ENCODE measurements around the gene DDX59. TPM values are rescaled to one million over a fixed set of nuclear protein-coding genes. Genes with fewer than 3 reads are reported as not detected.

DDX59 gene
- total RNA-seq, 4 donors from 2014 or later: 17.9 to 40.8 (median 24.2) TPM

DNA sequence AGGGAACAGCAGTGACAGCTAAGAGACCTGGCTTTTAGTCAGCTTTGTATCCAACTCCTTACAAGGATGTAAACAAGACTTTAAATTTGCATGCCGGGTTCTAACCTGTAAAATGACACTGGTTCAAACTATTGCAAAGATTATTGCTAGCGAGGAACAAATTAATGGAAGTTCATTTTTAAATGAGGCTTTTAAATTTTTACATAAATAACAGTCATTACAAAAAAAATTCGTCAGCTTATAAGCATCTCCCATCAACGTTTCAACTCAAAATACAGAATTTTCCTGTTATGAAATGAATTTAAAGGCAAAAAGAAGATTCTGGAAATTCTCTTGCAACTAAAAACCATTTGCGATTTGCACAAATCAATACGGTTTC lies 49.8 kb downstream of the DDX59 start:
- TF ChIP-seq, protein P1, sequence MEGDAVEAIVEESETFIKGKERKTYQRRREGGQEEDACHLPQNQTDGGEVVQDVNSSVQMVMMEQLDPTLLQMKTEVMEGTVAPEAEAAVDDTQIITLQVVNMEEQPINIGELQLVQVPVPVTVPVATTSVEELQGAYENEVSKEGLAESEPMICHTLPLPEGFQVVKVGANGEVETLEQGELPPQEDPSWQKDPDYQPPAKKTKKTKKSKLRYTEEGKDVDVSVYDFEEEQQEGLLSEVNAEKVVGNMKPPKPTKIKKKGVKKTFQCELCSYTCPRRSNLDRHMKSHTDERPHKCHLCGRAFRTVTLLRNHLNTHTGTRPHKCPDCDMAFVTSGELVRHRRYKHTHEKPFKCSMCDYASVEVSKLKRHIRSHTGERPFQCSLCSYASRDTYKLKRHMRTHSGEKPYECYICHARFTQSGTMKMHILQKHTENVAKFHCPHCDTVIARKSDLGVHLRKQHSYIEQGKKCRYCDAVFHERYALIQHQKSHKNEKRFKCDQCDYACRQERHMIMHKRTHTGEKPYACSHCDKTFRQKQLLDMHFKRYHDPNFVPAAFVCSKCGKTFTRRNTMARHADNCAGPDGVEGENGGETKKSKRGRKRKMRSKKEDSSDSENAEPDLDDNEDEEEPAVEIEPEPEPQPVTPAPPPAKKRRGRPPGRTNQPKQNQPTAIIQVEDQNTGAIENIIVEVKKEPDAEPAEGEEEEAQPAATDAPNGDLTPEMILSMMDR (IDR thresholded peaks at IDR 0.05): no peak
- TF ChIP-seq POLR2A (IDR thresholded peaks at IDR 0.05): no peak
- intact Hi-C loops (cut with DNase I; ENCODE audit: low total_unique reads): loop anchor here (5.0 kb wide), 1 partner anchor 192 kb away; no protein-coding TSS in a partner anchor
- DNase-seq (ENCODE audit: low spot score in 2 of 2): no peak
- WGBS, 2 donors: 10 to 14% methylated on average over 6 of the region's 6 CpGs
- H3K4me3 ChIP-seq (ENCODE audit: low read depth, poor library complexity, severe bottlenecking): no peak overlapping the region

DNA sequence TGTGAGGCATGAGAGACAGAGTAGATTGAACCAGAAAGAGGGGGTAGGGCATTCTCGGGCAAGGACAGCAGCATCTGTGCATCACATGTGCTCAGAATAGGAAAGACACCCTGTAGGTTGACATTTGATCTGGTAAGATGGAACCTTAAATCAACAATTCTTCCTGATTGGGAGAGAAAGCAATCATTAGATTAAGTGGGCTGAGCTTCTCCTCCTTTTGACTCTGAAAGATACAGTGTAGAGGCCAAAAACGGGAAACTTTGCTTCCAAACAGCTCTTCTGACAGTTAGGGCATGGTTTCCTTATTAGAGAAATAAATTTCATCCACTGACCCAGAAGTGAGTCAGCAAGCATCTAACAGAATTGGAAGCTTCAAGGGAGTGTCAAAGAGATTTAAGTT lies 58.9 kb downstream of the DDX59 start:
- intact Hi-C loops (cut with DNase I; ENCODE audit: low total_unique reads): no loop called here
- 52 to 54% methylated on average over 2 of the region's 2 CpGs for WGBS, 2 donors
- no peak for DNase-seq (ENCODE audit: low spot score in 2 of 2)

DNA sequence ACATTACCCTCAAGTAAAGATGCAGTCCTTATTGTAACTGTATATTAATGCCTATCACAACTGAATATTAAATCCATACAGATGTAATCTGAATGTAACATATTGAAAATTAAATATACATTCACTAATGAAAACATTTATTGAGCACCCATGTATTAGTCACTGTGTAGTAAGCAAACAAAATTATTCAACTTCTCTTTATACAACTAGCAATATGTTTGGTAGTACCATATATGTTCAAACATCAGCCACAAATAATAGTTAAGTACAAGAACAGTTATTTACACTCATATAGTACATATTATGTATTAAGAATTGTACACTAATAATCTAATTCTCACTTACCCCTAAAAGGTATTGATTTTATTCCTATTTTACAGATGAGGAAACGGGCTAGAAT lies 67.1 kb downstream of the DDX59 start:
- no peak for DNase-seq (ENCODE audit: low spot score in 2 of 2)
- H3K4me3 ChIP-seq (ENCODE audit: low read depth, poor library complexity, severe bottlenecking): no peak overlapping the region
- intact Hi-C loops (cut with DNase I; ENCODE audit: low total_unique reads): no loop called here
- WGBS, 2 donors: 94 to 98% methylated on average over 1 of the region's 1 CpG
- TF ChIP-seq, protein P1 (IDR thresholded peaks at IDR 0.05): no peak
- no peak for TF ChIP-seq POLR2A (IDR thresholded peaks at IDR 0.05)

More for the DNA sequence above, 58.9 kb downstream of the DDX59 start:
- TF ChIP-seq, protein P1 (IDR thresholded peaks at IDR 0.05): no peak
- no peak for TF ChIP-seq POLR2A (IDR thresholded peaks at IDR 0.05)
- no peak overlapping the region for H3K4me3 ChIP-seq (ENCODE audit: low read depth, poor library complexity, severe bottlenecking)

Other genes starting within 250 kb of the DDX59 start
- gene KIF14, start 49.2 kb downstream of the DDX59 start, total RNA-seq: 1 to 10 TPM in 1 of 4 donors, under 1 TPM in 3; 0.37 to 1.1 (median 0.61) TPM
- gene CAMSAP2, start 69.0 kb upstream of the DDX59 start, total RNA-seq: 10 to 100 TPM; 22.5 to 41.3 (median 36.1) TPM
- not detected for gene GPR25, start 203.1 kb upstream of the DDX59 start, total RNA-seq
- gene INAVA, start 225.0 kb upstream of the DDX59 start, total RNA-seq: 100 to 1,000 TPM; 108 to 176 (median 145) TPM

Measured in lower leg skin (tissue), 4 donors.